GM12892 (cell line): ENCODE measurements around the gene CADM1.

Source experiments
- POLR2A ChIP-seq: IDR thresholded peaks from 2 replicates; pipeline ENCODE4 v1.6.1; 2011; ENCODE audit warnings: low read depth, low read length, control low read depth
- POLR2AphosphoS5 ChIP-seq: IDR thresholded peaks from 2 replicates; pipeline ENCODE4 v1.6.1; 2011; ENCODE audit warnings: low read depth, low read length, control low read depth
- TAF1 ChIP-seq: IDR thresholded peaks from 2 replicates; pipeline ENCODE4 v1.6.1; 2011; ENCODE audit warnings: low read depth, mild to moderate bottlenecking, control low read depth, low read length, borderline replicate concordance

DNA sequence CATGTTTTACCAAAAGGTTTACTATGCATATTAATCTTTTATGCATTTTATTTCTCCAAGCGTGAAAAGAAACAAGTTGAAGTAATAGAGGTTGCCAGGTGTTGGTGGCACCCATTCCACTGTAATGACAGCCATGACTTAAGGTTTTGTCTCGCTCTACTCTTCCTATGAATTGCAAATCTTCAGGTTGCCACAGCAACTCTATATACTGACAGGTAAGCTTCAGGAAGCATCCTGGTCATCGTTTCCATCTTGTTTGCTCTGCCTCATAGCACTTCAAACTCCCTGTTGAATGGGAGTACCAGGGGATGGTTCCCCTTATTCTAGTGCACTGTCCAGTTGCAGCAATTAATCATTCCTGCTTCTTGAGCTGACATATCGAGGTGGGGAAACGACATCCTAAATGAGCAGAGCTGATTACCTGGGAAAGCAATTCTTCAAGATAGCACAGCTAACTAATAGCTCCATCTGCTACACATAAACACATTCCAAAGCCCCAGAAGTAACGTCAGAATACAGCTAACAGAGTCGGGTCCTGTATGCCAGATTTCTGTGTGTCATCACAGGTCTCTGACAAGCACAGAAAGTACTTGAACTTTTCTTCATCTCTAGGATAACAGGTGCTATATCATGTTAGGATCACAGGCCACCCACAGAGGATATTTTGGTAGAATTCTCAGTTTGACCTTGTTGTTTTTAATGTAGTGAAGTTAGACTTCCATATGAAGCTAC lies 80.3 kb downstream of the CADM1 start:
- TF ChIP-seq TAF1 (no peak), POLR2AphosphoS5 (no peak), POLR2A (no peak)
